Sigmoid colon (tissue), 4 donors: ENCODE measurements around the gene PIGQ.

ENCODE experiments used
- POLR2A ChIP-seq, 2 donors: fragments of 450-650 bp; IDR thresholded peaks; one replicate each; pipeline ENCODE4 v1.6.1; 2016; ENCODE audit warnings: antibody characterized with exemption in 2 of 2, mild to moderate bottlenecking in 2 of 2, moderate library complexity in 2 of 2
- POLR2AphosphoS5 ChIP-seq, 4 donors: sonication (generic); formaldehyde crosslinking; IDR thresholded peaks; one replicate each; pipeline ENCODE4 v1.6.1; 2017; ENCODE audit warnings: antibody characterized with exemption in 4 of 4

- TF ChIP-seq POLR2A (IDR thresholded peaks at IDR 0.05) (no peak), POLR2AphosphoS5 (IDR thresholded peaks at IDR 0.05) (no peak)
Measured at GRCh38 chr16:615122-615521, 45.4 kb downstream of the PIGQ start.
